OCI-LY3 (cell line): ENCODE results near the gene RBBP6.

Experiments used
- H2AFZ ChIP-seq: fragments of 200-600, 300-600 bp; shearing (Covaris generic); 2 replicates; pipeline ENCODE4 v1.6.0; 2014; ENCODE audit warnings: antibody characterized with exemption, low read depth, low read length
- H3K27ac ChIP-seq: fragments of 200-600, 300-600 bp; sonication (generic); 2 replicates; pipeline ENCODE4 v1.5.1; 2014; ENCODE audit warnings: mild to moderate bottlenecking, low read length, moderate library complexity, mixed read lengths
- H3K27me3 ChIP-seq: fragments of 200-600, 300-600 bp; sonication (generic); 2 replicates; pipeline ENCODE4 v1.6.1; 2014; ENCODE audit warnings: low read depth, low read length, mixed read lengths
- H3K36me3 ChIP-seq: fragments of 200-600, 300-600 bp; sonication (generic); replicated peaks from 2 replicates; pipeline ENCODE3; 2014; ENCODE audit warnings: low read depth, low read length, mixed read lengths
- H3K4me1 ChIP-seq: fragments of 300-600, 200-600 bp; sonication (generic); 2 replicates; pipeline ENCODE4 v1.6.1; 2014; ENCODE audit warnings: low read length, mixed read lengths
- H3K4me2 ChIP-seq: fragments of 200-600, 300-600 bp; sonication (generic); 2 replicates; pipeline ENCODE4 v1.6.1; 2014; ENCODE audit warnings: low read length, mixed read lengths
- H3K4me3 ChIP-seq: fragments of 300-600, 200-600 bp; sonication (generic); 2 replicates; pipeline ENCODE4 v1.5.1; 2014; ENCODE audit warnings: antibody characterized with exemption, mild to moderate bottlenecking, low read length, moderate library complexity
- H3K79me2 ChIP-seq: fragments of 300-600, 200-600 bp; shearing (Covaris generic); 2 replicates; pipeline ENCODE4 v1.6.1; 2014; ENCODE audit warnings: mild to moderate bottlenecking, low read length, mixed read lengths
- H3K9ac ChIP-seq: fragments of 300-600, 200-600 bp; shearing (Covaris generic); 2 replicates; pipeline ENCODE4 v1.6.0; 2014; ENCODE audit warnings: mild to moderate bottlenecking, low read length, moderate library complexity
- H3K9me3 ChIP-seq: fragments of 200-600, 300-600 bp; shearing (Covaris generic); 2 replicates; pipeline ENCODE4 v1.6.1; 2014; ENCODE audit warnings: low read length, mixed read lengths; ENCODE audit not compliant: insufficient read depth
- H4K20me1 ChIP-seq: fragments of 200-600, 300-600 bp; sonication (generic); 2 replicates; pipeline ENCODE4 v1.6.1; 2016; ENCODE audit warnings: low read length, mixed read lengths; ENCODE audit not compliant: insufficient read depth
- CTCF ChIP-seq: fragments of 200-600, 300-600 bp; sonication (generic); IDR thresholded peaks from 2 replicates; pipeline ENCODE4 v1.5.1; 2014; ENCODE audit warnings: antibody characterized with exemption, low read length, low read depth
- EZH2phosphoT487 ChIP-seq: fragments of 200-600 bp; shearing (Covaris generic); IDR thresholded peaks from 2 replicates; pipeline ENCODE4 v1.6.1; 2018; ENCODE audit warnings: antibody characterized with exemption, mixed run types, low read depth

Gene RBBP6

DNA sequence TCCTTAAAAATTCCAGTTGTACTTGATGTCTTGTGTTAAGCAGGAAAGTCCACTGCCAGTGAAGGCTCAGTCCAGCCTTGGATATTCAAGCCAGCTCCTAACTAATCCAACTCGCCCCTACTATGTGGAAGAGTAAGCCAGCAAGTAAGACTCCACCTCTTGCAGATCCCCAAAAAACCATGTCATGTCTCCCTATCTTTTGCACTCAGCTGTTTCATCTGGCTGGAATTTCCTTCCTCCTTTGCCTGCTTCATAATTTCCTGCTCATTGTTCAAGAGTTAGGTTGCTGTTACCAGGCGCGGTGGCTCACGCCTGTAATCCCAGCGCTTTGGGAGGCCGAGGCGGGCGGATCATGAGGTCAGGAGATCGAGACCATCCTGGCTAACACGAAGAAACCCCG lies 37.8 kb downstream of the RBBP6 start:
- Histone ChIP-seq H3K4me2 (no peak overlapping the region), H3K36me3 (peaks cover 12% of the 10 kb centered on the region), H3K4me3 (no peak overlapping the region), H3K9ac (no peak overlapping the region), H3K27me3 (no peaks in the 10 kb centered on the region), H3K79me2 (no peaks in the 10 kb centered on the region), H3K4me1 (no peaks in the 10 kb centered on the region), H3K27ac (no peak overlapping the region), H3K9me3 (no peaks in the 10 kb centered on the region), H2AFZ (no peak overlapping the region), H4K20me1 (no peaks in the 10 kb centered on the region)
- TF ChIP-seq EZH2phosphoT487 (no peak), CTCF (no peak)

GRCh38 chr16:24580665-24581064 lies 41.3 kb downstream of the RBBP6 start:
- Histone ChIP-seq H3K27ac (no peak overlapping the region), H3K27me3 (no peaks in the 10 kb centered on the region), H2AFZ (peak overlapping the region; percentile 35; the same call in 1 of the 2 replicates), H3K4me3 (no peak overlapping the region), H3K4me1 (no peaks in the 10 kb centered on the region), H3K9me3 (no peaks in the 10 kb centered on the region), H3K9ac (no peak overlapping the region), H4K20me1 (no peaks in the 10 kb centered on the region), H3K4me2 (0 out of 2 replicates have a peak overlapping the region, but pooled peaks have one; percentile 20), H3K79me2 (no peaks in the 10 kb centered on the region), H3K36me3 (no peaks in the 10 kb centered on the region)
- TF ChIP-seq CTCF, result peak; percentile 60
- no peak for TF ChIP-seq EZH2phosphoT487

DNA sequence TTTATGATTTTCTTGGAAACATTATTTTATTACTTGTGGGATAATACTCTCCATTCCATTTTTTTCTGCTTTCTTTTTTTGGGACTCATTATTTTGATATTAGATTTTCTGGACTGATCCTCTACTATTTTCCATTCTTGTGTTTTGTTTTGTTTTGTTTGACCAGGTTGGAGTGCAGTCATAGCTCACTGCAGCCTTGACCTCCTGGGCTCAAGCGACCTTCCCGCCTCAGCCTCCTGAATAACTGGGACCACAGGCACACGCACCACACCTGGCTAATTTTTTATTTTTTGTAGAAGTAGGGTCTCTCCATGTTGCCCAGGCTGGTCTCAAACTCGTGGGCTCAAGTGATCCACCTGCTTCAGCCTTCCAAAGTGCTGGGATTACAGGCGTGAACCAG lies 44.1 kb downstream of the RBBP6 start:
- Histone ChIP-seq H3K27me3 (0 out of 2 replicates have a peak, but pooled peaks cover 6% of the 10 kb centered on the region), H3K4me2 (no peak overlapping the region), H3K27ac (no peak overlapping the region), H3K9me3 (no peaks in the 10 kb centered on the region), H3K9ac (no peak overlapping the region), H3K4me3 (no peak overlapping the region), H3K4me1 (no peaks in the 10 kb centered on the region), H4K20me1 (no peaks in the 10 kb centered on the region), H2AFZ (no peak overlapping the region), H3K79me2 (no peaks in the 10 kb centered on the region), H3K36me3 (no peaks in the 10 kb centered on the region)
- no peak for TF ChIP-seq EZH2phosphoT487
- TF ChIP-seq CTCF, result no peak

DNA sequence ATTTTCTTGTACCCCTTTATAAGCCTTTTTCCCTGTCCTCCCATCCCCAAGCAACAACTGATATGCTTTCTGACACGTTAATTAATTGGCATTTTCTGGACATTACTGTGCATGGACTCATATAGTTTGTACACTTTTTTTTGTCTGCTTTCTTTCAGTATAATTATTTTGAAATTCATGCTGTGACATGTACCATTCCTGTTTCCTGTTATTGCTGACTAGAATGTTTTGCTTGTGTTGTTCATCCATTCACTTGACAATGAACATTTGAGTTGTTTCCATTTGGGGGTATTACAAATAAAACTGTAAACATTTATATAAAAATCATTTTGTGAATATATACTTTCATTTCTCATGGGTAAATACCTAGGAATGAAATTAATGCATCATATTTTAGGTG lies 50.6 kb downstream of the RBBP6 start:
- H3K36me3 ChIP-seq, result no peaks in the 10 kb centered on the region
- H3K27me3 ChIP-seq, result 0 out of 2 replicates have a peak, but pooled peaks cover 6% of the 10 kb centered on the region
- H3K9ac ChIP-seq, result no peak overlapping the region
- no peak overlapping the region for H2AFZ ChIP-seq
- H3K4me3 ChIP-seq, result no peak overlapping the region
- H3K4me1 ChIP-seq, result no peaks in the 10 kb centered on the region
- TF ChIP-seq CTCF (no peak), EZH2phosphoT487 (no peak)
- H3K79me2 ChIP-seq, result no peaks in the 10 kb centered on the region
- H3K4me2 ChIP-seq, result no peak overlapping the region
- H4K20me1 ChIP-seq, result no peaks in the 10 kb centered on the region
- no peak overlapping the region for H3K27ac ChIP-seq
- H3K9me3 ChIP-seq, result no peaks in the 10 kb centered on the region
